Measurements from ENCODE around the gene DNAJA3. TPM values are rescaled to one million over a fixed set of nuclear protein-coding genes. Genes with fewer than 3 reads are reported as not detected.

The DNAJA3 gene
- total and polyA plus RNA-seq, 12 donors = 21.9 to 166 (median 76.5) TPM

DNA sequence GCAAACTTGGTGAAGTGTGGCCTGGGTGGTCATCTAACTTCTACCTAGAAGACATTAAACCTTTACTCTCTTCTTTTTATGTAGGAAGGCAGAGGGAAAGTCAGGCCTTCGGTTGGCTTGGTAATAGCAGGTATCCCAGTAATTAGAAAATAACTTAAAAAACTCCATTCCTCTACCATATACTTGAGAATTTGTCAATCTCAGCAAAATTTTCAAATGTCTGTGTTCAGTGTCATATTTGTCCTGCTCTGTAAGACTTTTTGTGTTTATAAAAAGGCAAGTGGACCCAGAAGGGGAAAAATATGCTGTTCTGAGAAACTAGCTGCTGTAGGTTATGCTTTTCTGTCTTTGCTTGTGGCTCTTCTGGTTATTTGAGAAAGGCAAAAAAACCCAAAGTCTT lies 56.3 kb downstream of the DNAJA3 start:
- Histone ChIP-seq H3K9me3 (replicated peaks in 1 of 3) (no peaks in the 10 kb centered on the region), H3K4me3 (no peak overlapping the region), H3K4me1 (replicated peaks in 1 of 2) (peaks cover 13 to 37% of the 10 kb centered on the region in 2 donors), H3K27me3 (no peaks in the 10 kb centered on the region), H3K27ac (peak overlapping the region in 1 of 5 donors; percentile 40), H3K36me3 (replicated peaks in 1 of 2) (peaks cover 0 to 16% of the 10 kb centered on the region in 2 donors)
- TF ChIP-seq POLR2A (IDR thresholded peaks at IDR 0.05) = no peak
- TF ChIP-seq, protein P1, sequence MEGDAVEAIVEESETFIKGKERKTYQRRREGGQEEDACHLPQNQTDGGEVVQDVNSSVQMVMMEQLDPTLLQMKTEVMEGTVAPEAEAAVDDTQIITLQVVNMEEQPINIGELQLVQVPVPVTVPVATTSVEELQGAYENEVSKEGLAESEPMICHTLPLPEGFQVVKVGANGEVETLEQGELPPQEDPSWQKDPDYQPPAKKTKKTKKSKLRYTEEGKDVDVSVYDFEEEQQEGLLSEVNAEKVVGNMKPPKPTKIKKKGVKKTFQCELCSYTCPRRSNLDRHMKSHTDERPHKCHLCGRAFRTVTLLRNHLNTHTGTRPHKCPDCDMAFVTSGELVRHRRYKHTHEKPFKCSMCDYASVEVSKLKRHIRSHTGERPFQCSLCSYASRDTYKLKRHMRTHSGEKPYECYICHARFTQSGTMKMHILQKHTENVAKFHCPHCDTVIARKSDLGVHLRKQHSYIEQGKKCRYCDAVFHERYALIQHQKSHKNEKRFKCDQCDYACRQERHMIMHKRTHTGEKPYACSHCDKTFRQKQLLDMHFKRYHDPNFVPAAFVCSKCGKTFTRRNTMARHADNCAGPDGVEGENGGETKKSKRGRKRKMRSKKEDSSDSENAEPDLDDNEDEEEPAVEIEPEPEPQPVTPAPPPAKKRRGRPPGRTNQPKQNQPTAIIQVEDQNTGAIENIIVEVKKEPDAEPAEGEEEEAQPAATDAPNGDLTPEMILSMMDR (IDR thresholded peaks at IDR 0.05) = no peak
- no peak for DNase-seq
- 73 to 95% (median 88%) methylated on average over 1 of the region's 1 CpG for WGBS, 4 donors
- intact Hi-C loops (cut with DNase I) = no loop called here

DNA sequence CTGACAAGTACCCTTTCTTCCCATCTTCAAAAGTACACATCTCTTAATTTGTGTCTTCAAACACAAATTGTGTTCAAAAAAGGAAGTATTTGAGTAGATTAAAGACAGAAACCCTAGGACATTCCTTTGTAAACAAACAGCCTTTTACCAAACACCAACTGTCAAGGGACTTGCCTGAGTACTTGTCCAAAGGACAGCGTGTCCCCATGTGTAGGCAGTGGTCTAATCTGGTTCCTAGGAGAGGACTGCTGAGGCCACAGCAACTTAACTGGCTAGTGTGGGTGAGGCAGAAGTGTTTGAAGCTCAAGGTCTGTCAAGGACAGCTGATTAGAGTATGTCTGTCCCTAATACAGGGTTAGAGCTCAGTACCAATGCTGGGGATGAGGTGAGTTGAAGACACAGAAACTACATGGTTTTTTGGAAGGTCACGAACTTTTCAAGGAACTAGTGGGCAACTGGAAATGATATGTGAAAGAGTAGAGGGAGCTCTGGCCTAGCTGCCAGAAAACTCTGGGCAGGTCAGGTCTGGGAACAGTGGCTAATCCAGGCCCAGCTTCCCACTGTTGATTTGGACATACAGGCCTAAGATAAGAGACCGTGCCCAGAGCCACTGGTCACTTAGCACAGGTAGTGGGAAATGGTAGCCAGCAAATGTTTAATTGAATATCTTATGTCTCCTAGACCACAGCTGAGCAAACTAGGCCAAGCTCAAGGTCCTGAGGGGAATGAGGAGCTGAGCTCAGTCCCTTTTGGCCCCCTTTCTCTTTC lies 60.6 kb downstream of the DNAJA3 start:
- H3K36me3 ChIP-seq (replicated peaks in 1 of 2) = peaks cover 0 to 21% of the 10 kb centered on the region in 2 donors
- H3K27ac ChIP-seq = peak overlapping the region in 4 of 5 donors; percentile 34 to 75 (median 64)
- intact Hi-C loops (cut with DNase I) = no loop called here
- H3K4me3 ChIP-seq = no peak overlapping the region
- TF ChIP-seq, protein P1 (IDR thresholded peaks at IDR 0.05) = no peak
- no peak for TF ChIP-seq POLR2A (IDR thresholded peaks at IDR 0.05)
- DNase-seq = peak in 4 of 7 donors; percentile 45 to 74 (median 54)
- WGBS, 4 donors = 62 to 70% (median 64%) methylated on average over 3 of the region's 3 CpGs
- no peaks in the 10 kb centered on the region for H3K9me3 ChIP-seq (replicated peaks in 1 of 3)
- no peaks in the 10 kb centered on the region for H3K27me3 ChIP-seq
- H3K4me1 ChIP-seq (replicated peaks in 1 of 2) = peaks cover 13 to 43% of the 10 kb centered on the region in 2 donors

DNA sequence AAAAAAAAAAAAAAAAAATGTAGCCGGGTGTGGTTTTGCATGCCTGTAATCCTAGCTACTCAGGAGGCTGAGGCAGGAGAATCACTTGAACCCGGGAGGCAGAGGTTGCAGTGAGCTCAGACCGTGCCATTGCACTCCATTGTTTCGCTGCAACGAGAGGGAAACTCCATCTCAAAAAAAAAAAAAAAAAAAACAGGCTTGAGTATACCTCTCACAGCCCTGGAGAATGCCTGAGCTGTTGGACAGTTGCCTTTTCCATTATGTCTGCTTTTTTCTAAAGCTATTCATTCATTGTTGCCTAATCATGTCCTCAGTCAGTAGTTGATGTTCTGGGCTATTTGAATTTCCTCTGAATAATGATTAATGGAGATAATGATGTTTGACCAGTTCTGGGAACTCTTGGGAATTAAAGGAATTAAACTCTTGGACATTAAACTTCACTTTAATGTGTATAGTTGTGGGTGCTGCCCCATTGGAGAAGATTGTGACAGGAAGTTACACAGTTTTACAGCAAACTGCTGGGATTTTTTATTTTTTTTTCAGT lies 62.4 kb downstream of the DNAJA3 start:
- peaks cover 7 to 35% of the 10 kb centered on the region in 2 donors for H3K4me1 ChIP-seq (replicated peaks in 1 of 2)
- no peak overlapping the region for H3K4me3 ChIP-seq
- H3K27me3 ChIP-seq = no peaks in the 10 kb centered on the region
- WGBS, 4 donors = 64 to 79% (median 73%) methylated on average over 5 of the region's 5 CpGs
- DNase-seq = peak in 2 of 7 donors; percentile 39 to 45
- intact Hi-C loops (cut with DNase I) = no loop called here
- no peaks in the 10 kb centered on the region for H3K9me3 ChIP-seq (replicated peaks in 1 of 3)
- TF ChIP-seq, protein P1 (IDR thresholded peaks at IDR 0.05) = no peak
- TF ChIP-seq POLR2A (IDR thresholded peaks at IDR 0.05) = no peak
- peak overlapping the region in 3 of 5 donors; percentile 35 to 82 (median 72) for H3K27ac ChIP-seq
- peaks cover 0 to 21% of the 10 kb centered on the region in 2 donors for H3K36me3 ChIP-seq (replicated peaks in 1 of 2)

DNA sequence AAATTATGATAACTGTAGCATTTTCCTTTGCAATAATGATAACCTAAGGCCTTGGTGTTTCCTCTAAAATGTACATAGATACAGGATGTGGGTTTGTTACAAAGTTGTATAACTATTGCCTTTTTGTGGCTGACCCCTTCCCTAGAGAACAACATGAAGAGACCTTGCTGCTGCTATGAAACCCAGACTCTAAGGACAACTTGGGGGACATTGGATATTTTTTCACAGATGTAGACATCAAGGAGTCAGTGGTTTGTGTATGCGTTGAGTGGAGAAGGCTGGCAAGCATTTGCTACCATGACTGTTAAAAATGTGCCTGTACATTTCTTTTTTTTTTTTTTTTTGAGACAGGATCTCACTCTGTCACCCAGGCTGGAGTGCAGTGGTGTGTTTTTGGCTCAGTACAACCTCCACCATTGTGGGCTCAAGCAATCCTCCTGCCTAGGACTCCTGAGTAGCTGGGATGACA lies 62.9 kb downstream of the DNAJA3 start:
- Histone ChIP-seq H3K4me1 (replicated peaks in 1 of 2) (peaks cover 7 to 35% of the 10 kb centered on the region in 2 donors), H3K9me3 (replicated peaks in 1 of 3) (no peaks in the 10 kb centered on the region), H3K36me3 (replicated peaks in 1 of 2) (peaks cover 0 to 21% of the 10 kb centered on the region in 2 donors), H3K27me3 (no peaks in the 10 kb centered on the region), H3K4me3 (no peak overlapping the region), H3K27ac (peak overlapping the region in 4 of 5 donors; percentile 35 to 82 (median 62))
- DNase-seq = no peak
- intact Hi-C loops (cut with DNase I) = no loop called here
- 35 to 50% (median 43%) methylated on average over 1 of the region's 1 CpG for WGBS, 4 donors
- TF ChIP-seq POLR2A (IDR thresholded peaks at IDR 0.05) = no peak
- TF ChIP-seq, protein P1 (IDR thresholded peaks at IDR 0.05) = no peak

Measured in adrenal gland (tissue), 12 donors.